ENCODE results near the gene PPIA.
"Not testable (repeated sequence)": the region's sequence is repeated elsewhere in the genome, so short reads cannot be mapped to it uniquely, and the experiment has no call there.

The PPIA gene

DNA sequence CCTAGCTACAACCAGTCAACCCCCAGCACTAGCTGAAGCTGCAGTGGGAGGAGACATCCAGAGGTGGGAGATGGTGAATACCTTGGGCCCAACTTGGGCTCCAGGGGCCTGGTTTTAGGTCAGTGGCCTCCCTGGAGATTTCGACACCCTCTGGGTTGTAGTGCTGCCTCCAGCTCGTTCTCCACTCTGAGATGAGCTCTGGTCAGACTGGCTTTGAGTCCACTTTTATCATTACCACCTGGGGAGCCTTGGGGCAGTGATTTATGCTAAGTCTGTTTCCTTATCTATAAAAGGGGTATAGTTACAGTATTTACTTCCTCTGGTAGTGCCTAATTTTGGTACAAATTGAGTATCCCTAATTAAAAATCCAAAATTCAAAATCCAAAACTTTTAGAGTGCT, 22.8 kb downstream of the PPIA start:
- no peak for DNase-seq (ENCODE audit: low read depth in 4 of 4, low spot score in 1 of 4)

DNA sequence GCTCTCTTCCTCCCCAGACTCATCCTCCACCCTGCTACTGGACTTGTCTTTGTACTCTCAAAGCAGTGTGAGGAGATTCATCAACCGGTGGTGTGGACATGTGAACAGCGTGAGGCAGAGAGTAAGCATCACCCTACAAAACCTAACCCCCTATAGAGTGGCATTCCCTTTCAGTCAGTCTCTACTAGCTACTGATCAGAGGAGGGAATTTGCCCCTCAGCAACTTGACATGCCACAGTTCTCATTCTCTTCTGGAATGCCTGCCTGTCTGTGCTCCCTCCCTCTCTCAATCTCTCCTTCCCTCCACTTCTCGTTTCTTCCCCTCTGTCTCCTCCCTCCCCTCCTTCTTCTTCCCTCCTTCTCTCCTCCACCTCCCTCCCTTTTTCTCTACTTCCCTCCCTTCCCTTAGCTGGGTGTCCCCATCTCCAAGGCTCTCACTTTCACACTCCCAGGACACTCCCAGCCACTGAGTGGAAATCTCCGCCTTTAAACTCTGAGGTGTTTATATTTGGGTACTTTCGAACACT, 26.8 kb downstream of the PPIA start:
- DNase-seq (ENCODE audit: low read depth in 4 of 4, low spot score in 1 of 4), result no peak

DNA sequence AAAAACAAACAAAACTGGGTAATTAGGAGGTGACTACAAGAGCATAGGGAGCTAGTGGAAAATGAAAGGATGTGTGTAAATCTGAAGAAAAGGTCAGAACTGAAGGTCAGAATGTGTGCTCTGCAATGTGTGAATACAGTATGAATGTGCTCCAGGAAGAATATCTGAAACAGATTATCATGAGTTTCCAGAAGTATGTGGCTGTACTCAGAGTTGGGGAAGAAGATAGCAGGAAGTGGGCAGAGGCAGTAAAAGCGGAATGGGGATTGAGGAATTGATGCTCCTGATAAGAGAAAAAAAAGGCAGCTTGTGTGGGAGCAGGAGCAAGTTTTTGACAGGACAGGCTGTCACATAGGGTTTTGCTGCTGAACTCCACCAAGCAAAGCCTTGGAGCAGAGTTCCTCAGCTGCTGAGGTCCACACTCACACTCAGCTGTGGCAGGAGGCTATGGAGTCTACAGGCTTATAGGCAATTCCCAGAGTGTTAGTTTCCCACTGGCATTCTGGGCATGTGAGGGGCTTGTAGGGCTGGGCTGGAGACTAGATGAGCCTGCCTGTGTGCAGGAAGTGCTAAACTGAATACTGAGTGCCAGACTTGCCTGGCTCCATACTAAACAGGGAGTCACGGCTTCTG, 28.5 kb downstream of the PPIA start:
- no peak for DNase-seq (ENCODE audit: low read depth in 4 of 4, low spot score in 1 of 4)

DNA sequence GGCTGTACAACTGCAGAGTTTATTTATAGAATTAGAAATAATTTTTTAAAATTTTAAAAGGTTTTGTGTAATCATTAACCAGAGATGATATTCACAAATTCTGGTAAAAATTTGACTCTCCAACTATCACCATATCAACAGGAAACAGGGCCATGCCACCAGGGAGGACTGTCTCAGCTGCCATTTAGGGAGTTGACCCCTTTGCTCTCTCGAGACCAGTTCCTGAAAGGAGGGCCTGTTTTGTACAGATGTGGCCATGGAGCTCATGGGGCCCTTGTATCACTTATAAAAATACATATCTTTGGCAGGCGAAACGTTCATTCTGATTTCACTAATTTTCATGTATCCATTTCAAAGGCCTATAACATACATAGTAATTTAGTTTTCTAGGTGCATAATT, 31.1 kb downstream of the PPIA start:
- DNase-seq (ENCODE audit: low read depth in 4 of 4, low spot score in 1 of 4), result no peak

DNA sequence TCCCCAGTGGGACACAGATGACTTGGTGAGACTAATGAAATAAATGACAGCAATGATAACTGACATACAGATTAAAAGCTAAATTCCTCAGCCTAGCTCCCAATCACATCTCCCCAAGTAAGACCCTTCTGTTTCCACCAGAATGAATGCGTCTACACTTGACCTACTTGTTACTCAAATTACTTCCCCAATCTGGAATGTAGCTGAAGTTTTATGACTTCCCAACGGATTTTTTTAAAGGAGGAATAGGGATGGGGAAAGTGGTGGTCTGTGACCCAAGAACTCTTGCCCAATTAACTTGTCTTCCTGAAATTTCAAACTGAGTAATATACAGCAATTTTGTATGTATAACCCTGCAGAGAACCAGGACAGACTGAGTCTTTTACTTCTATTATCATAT, 42.3 kb downstream of the PPIA start:
- no peak for DNase-seq (ENCODE audit: low read depth in 4 of 4, low spot score in 1 of 4)

DNA sequence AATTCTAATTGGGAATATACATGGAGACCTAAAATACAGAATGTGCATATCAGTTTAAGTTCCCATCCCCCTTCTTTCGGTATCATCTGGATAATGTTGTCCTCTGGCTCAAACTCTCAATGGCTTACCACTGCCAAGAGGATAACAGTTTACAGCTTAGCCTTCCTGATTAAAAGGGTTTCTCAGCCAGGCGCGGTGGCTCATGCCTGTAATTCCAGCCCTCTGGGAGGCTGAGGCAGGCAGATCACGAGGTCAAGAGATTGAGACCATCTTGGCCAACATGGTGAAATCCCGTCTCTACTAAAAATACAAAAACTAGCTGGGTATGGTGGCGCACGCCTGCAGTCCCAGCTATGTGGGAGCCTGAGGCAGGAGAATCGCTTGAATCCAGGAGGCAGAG, 46.2 kb downstream of the PPIA start:
- DNase-seq (ENCODE audit: low read depth in 4 of 4, low spot score in 1 of 4), result not testable (repeated sequence)

DNA sequence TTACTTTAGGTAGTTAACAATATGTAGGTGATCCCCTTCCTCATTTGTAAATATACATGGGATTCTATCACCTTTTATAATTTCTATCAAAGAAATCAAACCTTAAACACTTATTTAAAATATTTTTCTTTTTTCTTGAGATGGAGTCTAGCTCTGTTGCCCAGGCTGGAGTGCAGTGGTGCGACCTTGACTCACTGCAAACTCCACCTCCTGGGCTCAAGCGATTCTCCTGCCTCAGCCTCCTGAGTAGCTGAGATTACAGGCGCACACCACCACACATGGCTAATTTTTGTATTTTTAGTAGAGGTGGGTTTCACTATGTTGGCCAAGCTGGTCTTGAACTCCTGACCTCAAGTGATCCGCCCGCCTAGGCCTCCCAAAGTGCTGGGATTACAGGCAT, 47.0 kb downstream of the PPIA start:
- DNase-seq (ENCODE audit: low read depth in 4 of 4, low spot score in 1 of 4), result not testable (repeated sequence)

DNA sequence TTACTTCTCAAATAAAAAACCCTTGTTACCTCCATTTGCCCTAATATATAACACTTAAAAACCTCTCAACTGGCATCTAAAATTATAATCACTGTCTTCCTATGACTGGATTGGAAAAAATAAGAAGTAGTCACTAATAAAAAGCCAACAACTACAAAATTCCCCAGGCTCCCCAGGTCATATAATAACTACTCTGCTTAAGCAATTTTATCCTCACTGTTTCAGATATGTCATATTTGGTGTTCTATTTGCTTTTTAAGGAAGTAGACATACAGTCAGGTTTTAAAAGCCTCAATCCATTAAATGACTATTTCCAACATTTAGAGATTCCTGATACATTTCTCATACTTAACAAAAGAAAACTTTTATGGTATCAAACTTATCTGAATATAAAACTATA, 49.0 kb downstream of the PPIA start:
- no peak for DNase-seq (ENCODE audit: low read depth in 4 of 4, low spot score in 1 of 4)

DNA sequence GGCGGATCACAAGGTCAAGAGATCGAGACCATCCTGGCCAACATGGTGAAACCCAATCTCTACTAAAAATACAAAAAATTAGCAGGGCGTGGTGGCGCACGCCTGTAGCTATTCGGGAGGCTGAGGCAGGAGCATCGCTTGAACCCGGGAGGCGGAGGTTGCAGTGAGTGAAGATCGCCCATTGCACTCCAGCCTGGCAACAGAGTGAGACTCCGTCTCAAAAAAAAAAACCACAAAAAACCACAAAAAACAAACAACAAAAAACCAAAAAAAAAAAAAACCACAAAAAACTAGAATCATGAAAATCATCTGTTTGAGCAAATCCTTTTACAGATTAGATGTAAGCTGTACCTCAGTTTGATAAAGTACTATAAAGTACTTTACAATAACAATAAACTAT, 49.9 kb downstream of the PPIA start:
- not testable (repeated sequence) for DNase-seq (ENCODE audit: low read depth in 4 of 4, low spot score in 1 of 4)

DNA sequence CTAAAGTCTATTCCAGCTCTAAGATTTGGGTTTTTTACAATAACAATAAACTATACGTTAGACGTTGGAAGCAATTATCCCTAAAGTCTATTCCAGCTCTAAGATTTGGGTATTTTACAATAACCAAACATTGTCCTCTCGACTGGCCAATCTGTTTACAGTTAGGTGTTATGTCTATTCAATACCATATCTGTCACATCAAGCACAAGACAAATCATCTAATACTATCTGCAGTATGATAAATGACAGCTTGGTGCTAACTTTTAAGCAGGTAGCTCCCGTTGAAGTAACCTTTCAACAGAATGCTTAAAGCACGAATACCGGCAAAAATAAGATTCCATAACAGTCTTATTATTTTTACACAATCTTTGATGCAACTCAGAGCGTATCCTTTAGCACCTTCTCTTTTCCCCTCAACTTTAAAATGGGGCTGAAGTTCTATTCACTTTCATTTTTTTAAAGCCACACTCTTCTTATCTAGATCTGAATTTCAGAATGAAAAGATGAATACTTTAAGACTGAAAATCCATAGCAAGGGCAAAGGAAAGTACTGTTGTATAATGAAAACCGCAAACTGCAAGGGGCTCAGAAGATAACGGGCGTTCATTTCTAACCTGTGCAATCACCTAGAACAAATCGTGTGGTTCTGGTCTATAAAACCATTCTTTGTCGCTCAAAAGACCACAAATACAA, 50.5 kb downstream of the PPIA start:
- DNase-seq (ENCODE audit: low read depth in 4 of 4, low spot score in 1 of 4), result no peak

DNA sequence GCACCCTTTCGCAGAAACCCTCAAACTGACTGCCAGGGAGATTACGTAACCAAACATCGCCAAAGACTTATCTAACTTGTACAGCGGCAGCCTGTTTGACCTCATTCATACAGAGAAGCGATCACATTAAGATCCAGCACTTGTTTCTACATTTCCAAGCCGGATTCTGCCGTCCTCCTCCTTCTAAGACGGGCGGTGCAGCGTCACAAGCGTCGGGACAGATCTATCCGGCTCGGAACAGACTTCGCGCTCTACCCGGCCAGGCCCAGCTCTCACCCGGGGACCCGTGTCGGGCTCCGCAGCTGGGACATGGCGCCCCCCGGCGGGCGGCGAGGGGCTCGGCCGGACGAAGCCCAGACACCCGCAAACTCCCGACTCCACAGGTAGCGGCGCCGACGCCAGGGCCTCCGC, 51.0 kb downstream of the PPIA start:
- DNase-seq (ENCODE audit: low read depth in 4 of 4, low spot score in 1 of 4), result peak; percentile 61 to 76 (median 70)

DNA sequence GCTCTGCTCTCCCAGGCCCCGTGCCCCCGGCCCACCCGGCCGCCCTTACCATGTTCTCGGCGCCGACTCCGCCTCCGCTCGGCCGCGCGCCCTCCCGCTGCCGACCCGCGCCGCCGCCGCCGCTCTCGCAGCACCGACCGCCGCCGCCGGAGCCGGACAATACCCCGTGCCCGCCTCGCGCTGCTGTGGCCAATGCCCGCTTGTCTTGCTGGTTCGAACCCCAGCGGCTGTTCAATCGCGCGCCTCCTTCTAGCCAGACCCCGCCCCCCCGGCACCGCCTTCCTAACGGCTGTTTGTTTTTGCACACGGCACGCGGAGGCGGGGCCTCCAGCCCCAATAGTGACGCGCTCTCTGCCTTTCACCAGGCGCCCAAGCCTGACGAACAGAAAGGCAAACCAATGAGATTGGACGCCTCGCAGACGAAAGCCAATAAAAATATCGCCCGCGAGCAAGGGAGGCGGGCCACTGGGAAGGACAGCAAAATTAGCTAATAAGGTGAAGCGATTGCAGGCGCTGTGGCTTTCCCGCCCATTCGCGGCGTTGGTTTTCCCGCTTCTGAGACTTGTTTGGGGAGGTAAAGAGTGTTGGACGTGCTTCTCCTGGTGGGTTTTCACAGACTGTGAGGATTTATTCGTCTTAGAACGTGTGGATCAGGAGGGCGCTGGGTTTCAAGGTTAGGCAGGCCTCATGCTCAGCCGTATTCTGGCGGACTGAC, 51.6 kb downstream of the PPIA start, which contains the start of gene H2AZ2:
TSS of gene H2AZ2 (minus strand) at position 168 of the 715 bp plus-strand sequence. CDS start at position 52, 116 bp downstream.
- DNase-seq (ENCODE audit: low read depth in 4 of 4, low spot score in 1 of 4), result peak; percentile 99 to 100 (median 99)

DNA sequence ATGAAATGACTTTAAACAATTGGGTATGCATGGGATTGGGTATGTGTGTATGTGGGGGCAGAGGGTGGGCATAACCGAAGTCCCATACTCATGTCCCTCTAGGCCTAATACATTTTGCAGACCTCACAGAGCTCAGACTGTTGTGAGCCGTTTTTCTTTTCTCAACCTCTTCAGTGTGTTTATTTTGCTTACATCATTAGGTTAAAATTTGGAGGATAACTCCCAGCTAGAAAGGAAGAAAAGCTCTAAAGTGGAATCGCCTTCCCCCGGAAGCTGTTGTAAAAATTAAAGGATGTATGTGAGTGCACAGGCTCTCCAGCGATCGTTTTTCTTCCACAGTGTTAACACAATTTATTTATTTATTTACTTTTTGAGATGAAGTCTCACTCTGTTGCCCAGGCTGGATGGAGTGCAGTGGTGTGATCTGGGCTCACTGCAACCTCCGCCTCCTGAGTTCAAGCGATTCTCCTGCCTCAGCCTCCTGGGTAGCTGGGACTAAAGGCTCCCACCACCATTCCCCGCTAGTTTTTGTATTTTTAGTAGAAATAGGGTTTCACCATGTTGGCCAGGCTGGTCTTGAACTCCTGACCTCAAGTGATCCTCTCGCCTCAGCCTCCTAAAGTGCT, 52.9 kb downstream of the PPIA start:
- DNase-seq (ENCODE audit: low read depth in 4 of 4, low spot score in 1 of 4), result no peak

DNA sequence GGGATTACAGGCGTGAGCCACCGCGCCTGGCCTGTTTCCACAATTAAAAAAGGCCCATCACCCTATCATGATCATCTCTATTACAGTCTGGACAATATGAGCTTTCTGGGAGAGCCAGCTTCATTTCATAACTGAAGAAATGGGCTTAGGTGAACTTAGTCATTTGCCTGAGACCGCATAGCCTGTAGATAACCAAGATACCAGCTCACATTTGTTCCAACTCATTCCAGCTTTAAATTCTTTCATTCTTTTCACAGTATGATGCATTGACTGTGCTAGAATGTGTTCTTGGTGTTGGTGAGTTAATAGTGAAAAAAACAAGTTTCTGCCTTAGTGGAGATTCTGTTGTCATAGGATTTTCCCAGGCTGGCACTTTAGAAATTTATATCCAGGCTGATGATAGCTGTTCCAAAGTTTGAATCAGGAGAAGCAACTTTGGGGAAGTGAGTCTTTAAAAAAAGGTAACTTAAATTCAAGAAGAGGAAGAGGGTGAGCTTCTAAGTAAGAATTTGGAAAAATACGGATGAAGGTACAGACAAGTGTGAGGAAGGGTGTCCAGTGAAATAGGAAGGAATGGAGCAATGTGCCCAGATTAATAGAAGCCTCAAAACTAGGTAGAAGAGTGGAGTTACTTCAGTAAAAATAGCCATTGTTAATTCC, 53.5 kb downstream of the PPIA start:
- no peak for DNase-seq (ENCODE audit: low read depth in 4 of 4, low spot score in 1 of 4)

DNA sequence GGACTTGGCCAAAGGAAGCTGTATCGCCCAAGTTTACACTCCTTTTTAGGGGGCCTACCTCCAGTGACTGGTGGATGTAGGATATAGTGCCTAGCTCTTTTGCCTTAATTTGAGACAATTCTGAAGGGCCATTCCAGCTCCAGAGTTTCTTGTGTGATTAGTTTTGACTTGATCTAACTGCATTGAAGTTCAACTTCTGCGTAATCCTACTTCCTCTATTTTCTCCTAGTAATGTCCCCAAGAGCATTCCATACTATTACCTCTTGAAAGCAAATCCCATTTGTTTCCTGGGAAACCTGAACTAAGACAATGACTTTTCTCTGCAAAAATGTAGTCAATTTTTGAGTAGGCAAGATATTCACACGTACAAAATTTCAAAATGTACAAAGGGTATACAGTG, 56.1 kb downstream of the PPIA start:
- DNase-seq (ENCODE audit: low read depth in 4 of 4, low spot score in 1 of 4), result no peak

Measured in stimulated activated CD4-positive, alpha-beta T cell treated with anti-CD3 and anti-CD28 coated beads, Interleukin-1b, Interleukin-23, amount 100 ng/mL, for 24 hours (primary cell).